ENCODE results near the gene OSBPL5.

DNA sequence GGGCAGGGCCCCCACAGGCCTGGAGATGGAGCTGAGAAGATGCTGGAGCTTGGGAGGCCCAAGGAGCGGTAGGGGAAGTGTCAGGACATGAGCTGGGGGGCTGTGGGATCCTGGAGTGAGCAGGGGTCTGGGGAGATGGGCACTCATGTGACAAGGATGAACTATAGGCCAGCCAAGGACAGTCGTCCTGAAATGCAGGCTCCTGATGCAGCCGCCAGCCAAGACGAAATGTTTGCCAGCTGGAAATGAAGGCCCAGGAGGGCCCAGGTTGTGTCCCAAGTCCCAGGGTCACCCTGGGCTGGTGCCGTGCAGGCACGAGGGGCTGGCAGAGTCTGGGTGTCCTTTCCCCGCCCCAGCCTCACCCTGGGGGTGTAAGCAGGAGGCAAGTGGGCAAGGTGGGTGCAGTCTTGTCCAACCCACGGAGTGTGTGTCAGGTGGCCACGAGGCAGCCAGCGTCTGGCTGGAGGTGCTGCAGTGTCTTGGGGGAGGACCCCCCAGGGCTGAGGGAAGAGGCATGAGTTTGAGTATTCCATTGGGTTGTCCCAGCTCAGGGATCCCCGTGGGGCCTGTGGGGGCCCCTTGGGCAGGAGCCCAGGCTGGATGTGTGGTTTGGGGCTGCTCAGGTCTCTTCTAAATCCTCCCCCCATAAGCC lies 32.1 kb upstream of the OSBPL5 start:
- TF ChIP-seq CTCF (IDR thresholded peaks at IDR 0.05) (no peak), POLR2A (IDR thresholded peaks at IDR 0.05) (no peak)

All from uterus (tissue), 2 donors.